ENCODE results near the gene KLF11.
"Not testable (repeated sequence)": the region's sequence is repeated elsewhere in the genome, so short reads cannot be mapped to it uniquely, and the experiment has no call there.

Gene KLF11

DNA sequence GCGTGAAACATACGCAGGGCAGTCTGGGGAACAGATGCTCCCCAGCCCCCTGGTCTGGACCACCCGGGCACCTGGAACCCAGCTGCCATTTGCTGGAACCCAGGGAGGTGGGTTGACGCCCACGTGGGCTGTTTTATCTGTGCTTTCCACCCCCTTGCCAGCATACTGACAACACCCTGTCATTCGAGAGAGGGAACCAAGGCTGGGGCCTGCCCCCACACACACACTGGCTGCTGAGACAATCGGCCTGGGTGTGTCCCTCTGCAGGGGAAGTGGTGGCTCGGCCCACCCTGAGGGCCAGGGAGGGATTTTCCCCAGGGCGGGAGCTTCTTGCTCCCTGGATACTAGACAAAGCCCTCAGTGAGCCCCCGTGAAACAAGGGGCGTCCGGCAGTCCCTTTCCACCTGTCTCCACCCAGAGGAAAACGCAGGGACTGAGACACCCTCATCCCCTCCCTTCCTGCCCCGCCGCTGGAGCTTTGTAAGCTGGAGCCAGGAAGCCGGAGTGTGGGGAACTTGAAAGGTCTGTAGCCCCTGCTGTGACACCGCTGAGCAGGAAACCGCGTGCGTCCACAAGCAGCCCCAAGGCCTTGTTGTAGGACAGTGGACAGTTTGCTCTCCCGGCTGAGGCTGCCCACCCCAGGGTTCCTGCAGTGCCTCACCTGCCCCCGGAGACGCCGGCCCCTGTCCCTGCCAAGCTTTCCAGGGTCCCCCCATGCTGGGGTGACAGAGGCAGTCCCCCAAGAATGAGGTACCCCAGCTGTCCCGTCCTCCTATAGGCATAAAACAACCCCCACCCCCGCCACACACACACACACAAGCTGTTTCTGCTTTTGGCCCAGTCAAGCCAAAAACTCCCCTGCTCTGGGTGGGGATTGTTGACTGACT is 14.1 kb upstream of the KLF11 start:
- H3K27ac ChIP-seq: no peak overlapping the region
- no peak for DNase-seq
- H3K4me3 ChIP-seq (ENCODE audit: low read depth, low read length): no peak overlapping the region
- no peaks in the 10 kb centered on the region for H3K36me3 ChIP-seq (replicated peaks)
- H3K27me3 ChIP-seq (replicated peaks): no peaks in the 10 kb centered on the region
- peak; percentile 11 for TF ChIP-seq CTCF (IDR thresholded peaks at IDR 0.05; ENCODE audit: low read depth, low read length, missing control alignments)
- in situ Hi-C loops (cut with HindIII; ENCODE audit: low pct_ligation_motif_present, low sequenced_read_pairs): no loop called here

DNA sequence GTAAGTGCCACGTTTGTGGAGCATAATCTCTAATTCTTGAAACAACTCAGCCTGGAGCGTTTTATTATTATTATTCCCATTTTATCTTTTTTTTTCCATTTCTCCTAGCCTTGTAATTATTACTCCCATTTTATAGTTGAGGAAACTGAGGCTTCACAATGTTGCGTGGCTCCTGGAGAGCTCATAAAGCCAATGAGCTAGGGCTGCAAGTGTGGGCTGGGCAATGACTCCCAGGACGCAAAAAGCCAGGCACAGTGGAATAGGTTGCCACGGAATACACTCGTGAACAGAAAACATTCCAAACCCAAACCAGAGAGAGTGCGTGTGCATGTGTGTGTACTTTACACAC is 13.5 kb upstream of the KLF11 start:
- no peak for DNase-seq
- no peaks in the 10 kb centered on the region for H3K27me3 ChIP-seq (replicated peaks)
- H3K27ac ChIP-seq: no peak overlapping the region
- in situ Hi-C loops (cut with HindIII; ENCODE audit: low pct_ligation_motif_present, low sequenced_read_pairs): no loop called here
- no peak overlapping the region for H3K4me3 ChIP-seq (ENCODE audit: low read depth, low read length)
- no peak for TF ChIP-seq CTCF (IDR thresholded peaks at IDR 0.05; ENCODE audit: low read depth, low read length, missing control alignments)
- H3K36me3 ChIP-seq (replicated peaks): no peaks in the 10 kb centered on the region

DNA sequence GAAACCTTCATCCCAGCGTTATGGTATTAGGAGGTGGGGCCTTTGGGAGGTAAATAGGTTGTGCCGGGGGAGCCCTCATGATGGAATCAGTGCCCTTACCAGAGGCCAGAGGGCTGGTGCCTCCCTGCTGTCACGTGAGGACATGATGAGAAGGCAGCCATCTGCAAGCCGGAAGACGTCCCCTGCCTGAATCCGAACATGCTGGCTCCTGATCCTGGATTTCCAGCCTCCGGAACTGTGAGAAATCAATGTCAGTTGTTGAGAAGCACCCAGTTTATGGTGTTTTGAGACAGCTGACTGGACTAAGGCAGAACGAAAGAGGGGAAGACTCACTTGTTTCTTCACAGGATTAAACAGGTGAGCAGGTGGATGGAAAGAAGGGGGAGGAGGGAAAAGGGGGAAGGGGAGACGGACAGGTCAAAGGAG is 13.0 kb upstream of the KLF11 start:
- Histone ChIP-seq H3K4me3 (ENCODE audit: low read depth, low read length) (no peak overlapping the region), H3K27ac (no peak overlapping the region), H3K27me3 (replicated peaks) (no peaks in the 10 kb centered on the region), H3K36me3 (replicated peaks) (no peaks in the 10 kb centered on the region)
- no peak for DNase-seq
- in situ Hi-C loops (cut with HindIII; ENCODE audit: low pct_ligation_motif_present, low sequenced_read_pairs): no loop called here
- TF ChIP-seq CTCF (IDR thresholded peaks at IDR 0.05; ENCODE audit: low read depth, low read length, missing control alignments): no peak

GRCh38 chr2:10030798-10031197 is 12.6 kb upstream of the KLF11 start:
- H3K36me3 ChIP-seq (replicated peaks); DNase-seq; in situ Hi-C loops (cut with HindIII; ENCODE audit: low pct_ligation_motif_present, low sequenced_read_pairs); H3K27ac ChIP-seq; H3K4me3 ChIP-seq (ENCODE audit: low read depth, low read length); H3K27me3 ChIP-seq (replicated peaks): not testable (repeated sequence)

DNA sequence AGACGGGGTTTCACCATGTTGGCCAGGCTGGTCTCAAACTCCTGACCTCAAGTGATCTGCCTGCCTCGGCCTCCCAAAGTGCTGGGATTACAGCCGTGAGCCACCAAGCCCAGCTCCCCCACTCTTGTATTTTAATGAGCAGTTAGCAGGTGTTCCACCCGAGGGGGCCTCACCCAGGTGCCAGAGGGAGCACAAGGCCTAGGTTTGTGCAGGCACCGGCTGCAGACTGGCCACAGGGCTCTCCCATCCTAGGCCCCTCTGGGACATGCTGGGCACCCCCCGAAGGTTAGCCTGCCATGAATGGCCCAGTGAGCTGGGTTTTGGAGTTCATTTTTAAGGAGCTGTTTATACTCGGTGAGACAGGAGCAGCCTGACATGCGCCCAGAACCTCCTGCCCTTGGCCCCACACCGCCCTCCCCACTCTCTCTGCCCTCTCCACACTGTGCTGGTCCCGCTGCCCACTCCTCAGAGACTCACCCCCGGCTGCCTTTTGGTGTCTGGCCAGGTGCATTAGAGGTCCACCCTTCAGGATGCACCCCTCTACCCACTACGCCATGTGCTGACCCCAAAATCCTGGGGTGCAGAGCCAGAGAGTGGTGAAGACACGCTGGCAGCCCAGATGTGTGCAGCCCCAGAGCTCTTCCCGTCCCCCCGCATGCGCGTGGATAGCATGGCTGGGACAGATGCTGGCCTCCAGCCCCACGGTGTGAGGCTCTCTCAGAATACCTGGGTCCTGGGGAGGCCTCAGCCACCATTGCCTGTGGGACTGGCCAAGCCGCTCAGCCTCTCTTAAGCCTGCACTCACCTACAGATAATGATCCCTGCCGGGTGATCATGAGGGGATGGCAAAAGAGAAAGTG is 11.2 kb upstream of the KLF11 start:
- TF ChIP-seq CTCF (IDR thresholded peaks at IDR 0.05; ENCODE audit: low read depth, low read length, missing control alignments): no peak

DNA sequence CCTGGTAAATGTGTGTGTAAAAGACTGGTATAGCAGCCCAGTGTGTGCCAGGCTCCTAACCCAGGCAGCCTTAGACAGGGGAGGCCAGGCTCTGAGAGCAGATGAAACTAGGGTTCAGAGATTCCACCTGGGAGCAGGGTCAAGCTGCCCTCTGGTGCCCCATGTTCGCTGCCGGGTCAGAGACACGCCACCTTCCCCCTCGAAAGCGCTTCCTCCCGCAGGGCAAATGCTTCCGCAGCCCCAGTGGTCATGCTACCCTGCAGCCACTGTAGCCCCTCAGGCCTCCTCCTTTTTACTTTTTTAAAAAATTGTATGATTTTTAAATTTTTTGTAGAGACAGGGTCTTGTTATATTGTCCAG is 10.6 kb upstream of the KLF11 start:
- H3K27me3 ChIP-seq (replicated peaks): no peaks in the 10 kb centered on the region
- H3K36me3 ChIP-seq (replicated peaks): no peaks in the 10 kb centered on the region
- TF ChIP-seq CTCF (IDR thresholded peaks at IDR 0.05; ENCODE audit: low read depth, low read length, missing control alignments): no peak
- H3K27ac ChIP-seq: no peak overlapping the region
- DNase-seq: no peak
- in situ Hi-C loops (cut with HindIII; ENCODE audit: low pct_ligation_motif_present, low sequenced_read_pairs): no loop called here
- H3K4me3 ChIP-seq (ENCODE audit: low read depth, low read length): no peak overlapping the region

More for the DNA sequence above, 11.2 kb upstream of the KLF11 start:
- no peak overlapping the region for H3K4me3 ChIP-seq (ENCODE audit: low read depth, low read length)
- H3K27me3 ChIP-seq (replicated peaks): no peaks in the 10 kb centered on the region
- in situ Hi-C loops (cut with HindIII; ENCODE audit: low pct_ligation_motif_present, low sequenced_read_pairs): no loop called here
- no peak overlapping the region for H3K27ac ChIP-seq
- DNase-seq: no peak
- no peaks in the 10 kb centered on the region for H3K36me3 ChIP-seq (replicated peaks)

All from brain microvascular endothelial cell (primary cell).